GM21390 (cell line): ENCODE results near the gene NFRKB.
"Not testable (repeated sequence)": the region's sequence is repeated elsewhere in the genome, so short reads cannot be mapped to it uniquely, and the experiment has no call there.

Source experiments
- ATAC-seq: cut with Tn5 transposase; IDR thresholded peaks from one replicate; pipeline ENCODE4 v1.9.1; 2021; ENCODE audit not compliant: unreplicated experiment

Gene NFRKB

DNA sequence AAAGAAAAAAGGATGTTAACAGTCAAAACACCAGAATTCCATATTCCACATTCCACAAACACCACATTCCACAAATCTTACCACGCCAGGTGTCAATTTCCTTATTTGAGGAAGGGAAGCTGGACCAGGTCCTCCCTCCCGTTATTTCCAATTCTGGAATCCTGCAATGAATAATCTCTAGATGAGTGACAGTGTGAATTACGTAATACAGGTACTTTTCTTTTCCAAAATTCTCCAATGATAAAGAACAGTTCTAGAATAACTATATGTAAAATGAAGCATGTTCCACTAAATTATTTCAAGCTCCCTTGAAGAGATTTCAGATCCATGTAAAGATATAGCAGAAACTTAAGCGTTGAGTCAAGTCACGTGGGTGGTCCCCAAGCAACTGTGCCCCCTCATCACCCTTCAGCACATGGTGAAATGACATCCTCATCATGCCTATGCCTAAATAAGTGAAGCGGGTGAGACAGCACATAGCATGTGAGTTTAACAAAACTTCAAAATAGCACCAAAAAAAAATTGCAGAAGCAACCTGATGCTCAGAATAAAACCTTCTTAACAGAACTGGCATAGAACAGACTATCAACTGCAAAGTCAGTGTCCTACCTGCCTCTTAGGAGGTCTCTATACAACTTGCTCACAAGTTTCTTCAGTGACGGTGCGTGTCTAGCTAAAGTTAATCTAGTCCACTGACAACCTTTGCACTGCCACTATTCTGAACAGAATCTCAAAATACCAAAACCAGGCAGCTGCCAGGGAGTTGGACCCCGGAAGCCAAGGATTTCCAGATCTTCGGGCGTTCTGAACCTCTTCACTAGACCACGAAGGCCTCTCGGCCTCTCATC lies 876 bp downstream of the NFRKB start:
- ATAC-seq: peak; percentile 18

DNA sequence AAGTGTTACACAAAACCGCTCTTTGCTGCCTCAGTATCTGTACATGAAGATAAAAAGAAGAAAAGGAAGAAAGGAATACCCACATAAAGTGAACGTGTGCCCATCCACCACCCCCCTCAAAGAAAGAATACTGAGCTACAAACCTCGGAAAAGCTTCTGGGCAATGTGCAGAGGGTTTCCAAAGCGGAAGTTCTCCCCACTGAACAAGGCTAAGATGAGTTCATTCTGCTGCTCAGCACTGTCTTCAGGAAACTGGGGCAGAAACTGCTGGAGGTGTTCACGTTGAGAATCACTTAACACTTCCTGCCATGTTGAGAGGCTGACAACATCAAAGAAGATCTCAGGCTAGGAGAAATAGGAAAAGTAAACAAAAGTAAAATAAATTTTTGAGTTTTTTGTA lies 6.9 kb downstream of the NFRKB start:
- no peak for ATAC-seq

- no peak for ATAC-seq
Measured at GRCh38 chr11:129885381-129885780, 10.0 kb downstream of the NFRKB start.

- ATAC-seq: no peak
Measured at GRCh38 chr11:129884581-129884980, 10.8 kb downstream of the NFRKB start.

DNA sequence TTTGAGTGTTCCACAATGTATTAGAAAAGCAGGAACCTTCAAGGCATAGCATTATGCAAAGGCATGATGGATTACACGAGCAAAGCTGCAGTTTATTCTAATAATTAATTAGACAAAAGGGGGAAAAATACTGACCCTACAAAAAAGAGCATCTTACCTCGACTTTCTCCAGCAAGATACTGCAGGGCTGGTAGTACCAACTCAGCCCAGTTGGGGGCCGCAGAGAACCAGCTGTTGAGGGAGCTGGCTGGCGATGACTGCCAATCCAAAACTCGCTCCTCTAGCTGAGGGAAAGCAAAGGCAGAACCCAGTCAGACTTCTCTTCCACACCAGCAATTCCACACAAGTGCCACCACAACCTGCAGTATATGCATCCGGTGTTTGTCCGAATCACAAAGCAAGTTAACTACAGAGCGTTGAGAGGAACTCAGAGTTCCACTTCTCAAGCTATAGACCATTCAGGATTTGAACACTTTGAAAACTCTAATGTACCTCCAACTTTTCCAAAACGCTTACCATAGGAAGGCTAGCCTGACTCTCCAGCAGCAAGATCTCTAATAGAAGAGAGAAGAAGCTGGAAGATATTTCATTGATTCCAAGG lies 13.7 kb downstream of the NFRKB start:
- no peak for ATAC-seq

GRCh38 chr11:129880311-129880710 lies 15.1 kb downstream of the NFRKB start:
- no peak for ATAC-seq

DNA sequence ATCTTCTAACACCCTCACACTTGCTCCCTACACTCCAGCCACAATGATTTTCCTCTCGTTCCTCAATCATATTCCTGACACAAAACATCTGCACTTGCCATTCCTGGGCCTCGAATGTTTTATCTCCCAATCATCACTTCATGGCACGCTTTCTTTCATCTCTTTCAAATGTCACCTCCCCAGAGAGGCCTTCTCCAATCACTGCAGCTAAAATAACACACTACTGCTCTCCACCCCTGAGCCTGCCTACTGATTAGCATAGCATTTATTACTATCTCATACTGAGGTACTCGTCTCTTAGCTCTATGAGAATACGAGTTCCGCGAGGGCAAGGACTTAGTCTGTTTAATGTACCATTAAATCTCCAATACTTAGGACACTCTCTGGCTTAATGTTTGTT lies 23.5 kb downstream of the NFRKB start:
- no peak for ATAC-seq

GRCh38 chr11:129868626-129869025 lies 26.8 kb downstream of the NFRKB start:
- ATAC-seq: not testable (repeated sequence)

- no peak for ATAC-seq
Measured at GRCh38 chr11:129866311-129866710, 29.1 kb downstream of the NFRKB start.

DNA sequence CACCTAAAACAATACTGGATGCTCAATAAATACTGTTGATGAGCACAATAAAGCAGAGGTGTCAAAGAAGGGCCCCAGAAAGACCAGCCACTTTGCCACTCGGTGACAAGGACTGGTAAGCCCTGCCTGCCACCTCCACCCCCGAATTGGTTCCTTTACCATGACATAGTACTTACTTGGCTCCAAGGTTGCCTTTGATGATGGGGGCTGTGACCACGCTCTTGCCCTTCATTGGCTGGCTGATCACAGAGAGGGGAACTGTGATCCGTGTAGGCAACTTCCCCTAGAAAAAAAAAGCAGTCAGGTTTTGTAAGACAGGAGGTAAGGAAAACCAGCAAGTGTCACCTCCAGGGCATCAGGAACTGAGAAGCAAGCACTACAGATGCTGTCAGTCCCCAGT lies 29.7 kb downstream of the NFRKB start:
- ATAC-seq: no peak

DNA sequence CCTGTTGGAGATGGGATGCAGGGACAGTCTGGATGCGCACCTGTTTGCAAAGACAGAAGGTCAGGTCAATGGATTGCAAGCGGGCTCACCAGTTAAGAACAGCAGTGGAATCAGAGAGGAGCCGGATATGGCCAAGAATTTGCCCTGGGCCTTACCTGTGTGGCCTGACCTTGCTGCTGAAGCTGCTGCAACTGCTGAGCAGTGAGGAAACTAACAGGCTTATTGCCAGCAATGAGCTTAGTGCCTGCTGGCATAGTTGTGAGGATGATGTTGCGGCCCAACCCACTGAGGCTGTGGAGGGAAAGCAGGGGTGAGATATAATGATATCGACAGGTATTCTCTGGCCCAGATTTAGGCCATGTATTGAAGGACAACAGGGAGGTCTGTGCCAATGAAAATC lies 30.6 kb downstream of the NFRKB start:
- ATAC-seq: no peak

DNA sequence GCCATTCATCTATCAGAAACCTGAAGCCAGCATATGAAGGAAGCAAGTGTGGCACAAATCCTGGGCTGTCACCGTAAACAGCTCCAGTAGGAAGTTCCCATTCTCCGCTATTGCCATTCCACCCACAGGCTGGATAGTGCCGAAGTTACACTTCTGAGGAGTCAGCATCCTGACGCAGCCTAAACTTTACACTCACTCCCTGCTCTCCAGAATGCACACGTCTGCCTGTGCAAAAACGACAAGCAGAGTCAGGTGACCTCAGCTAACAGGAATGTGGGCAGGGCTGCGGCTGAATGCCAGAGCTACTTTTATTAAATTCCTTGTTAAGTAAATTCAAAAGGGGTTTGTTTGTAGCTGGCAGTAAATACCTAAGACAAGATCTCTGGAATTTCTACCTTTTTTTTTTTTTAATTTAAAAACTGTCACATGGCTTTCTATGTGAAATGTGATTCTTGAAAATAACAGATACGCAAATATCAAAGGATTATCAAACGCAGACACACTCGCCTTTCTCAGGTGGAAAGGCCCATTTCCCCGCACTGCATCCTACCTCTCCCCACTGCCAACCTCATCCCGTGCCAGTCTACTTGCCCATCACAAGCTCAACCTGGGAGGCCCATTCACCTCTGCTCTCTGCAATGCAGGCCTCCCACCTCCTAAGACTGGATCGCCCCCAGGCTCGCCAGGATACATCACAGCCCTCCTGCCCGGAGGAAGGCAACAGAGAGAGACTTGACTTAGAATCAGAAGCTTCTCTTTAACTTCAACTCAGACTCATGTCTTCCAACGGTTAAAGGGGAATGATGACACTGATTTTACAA lies 33.5 kb downstream of the NFRKB start:
- ATAC-seq: no peak

- no peak for ATAC-seq
Measured at GRCh38 chr11:129856036-129856435, 39.3 kb downstream of the NFRKB start.

- ATAC-seq: no peak
Measured at GRCh38 chr11:129855086-129855485, 40.3 kb downstream of the NFRKB start.

GRCh38 chr11:129854232-129854805 lies 41.1 kb downstream of the NFRKB start:
- no peak for ATAC-seq

DNA sequence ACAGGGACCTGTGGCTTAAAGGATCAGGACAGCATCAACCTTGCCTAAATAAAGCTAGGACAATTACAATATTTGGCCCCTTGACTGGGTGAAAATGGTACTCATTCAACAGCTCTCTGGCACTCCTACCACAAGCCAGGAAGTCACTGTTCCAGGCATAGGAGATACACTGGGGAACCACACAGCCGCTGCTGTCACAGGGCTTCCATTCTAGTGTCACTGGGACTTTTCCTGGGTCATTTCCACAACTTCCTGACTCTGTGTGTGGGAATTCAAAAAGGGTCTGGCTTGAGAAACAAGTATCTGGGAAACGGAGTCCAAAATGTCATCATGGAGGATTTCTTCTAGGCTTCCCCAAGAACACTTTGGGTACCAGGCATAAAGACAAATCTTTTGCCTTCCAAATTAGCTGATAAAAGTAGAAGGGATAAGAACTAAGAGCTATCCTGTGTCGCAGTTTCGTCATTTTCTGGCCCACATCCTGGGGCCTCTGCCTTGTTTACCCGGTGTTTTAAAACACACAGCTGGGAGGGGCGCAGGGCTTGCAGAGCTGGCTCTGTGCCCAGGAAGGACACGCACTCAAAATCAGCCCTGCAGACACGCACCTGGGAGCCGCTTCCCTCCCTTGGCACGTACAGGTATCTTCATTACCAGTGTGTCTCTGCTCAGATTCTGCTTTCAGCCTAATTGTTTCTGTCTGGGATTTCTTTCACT lies 41.7 kb downstream of the NFRKB start:
- no peak for ATAC-seq

DNA sequence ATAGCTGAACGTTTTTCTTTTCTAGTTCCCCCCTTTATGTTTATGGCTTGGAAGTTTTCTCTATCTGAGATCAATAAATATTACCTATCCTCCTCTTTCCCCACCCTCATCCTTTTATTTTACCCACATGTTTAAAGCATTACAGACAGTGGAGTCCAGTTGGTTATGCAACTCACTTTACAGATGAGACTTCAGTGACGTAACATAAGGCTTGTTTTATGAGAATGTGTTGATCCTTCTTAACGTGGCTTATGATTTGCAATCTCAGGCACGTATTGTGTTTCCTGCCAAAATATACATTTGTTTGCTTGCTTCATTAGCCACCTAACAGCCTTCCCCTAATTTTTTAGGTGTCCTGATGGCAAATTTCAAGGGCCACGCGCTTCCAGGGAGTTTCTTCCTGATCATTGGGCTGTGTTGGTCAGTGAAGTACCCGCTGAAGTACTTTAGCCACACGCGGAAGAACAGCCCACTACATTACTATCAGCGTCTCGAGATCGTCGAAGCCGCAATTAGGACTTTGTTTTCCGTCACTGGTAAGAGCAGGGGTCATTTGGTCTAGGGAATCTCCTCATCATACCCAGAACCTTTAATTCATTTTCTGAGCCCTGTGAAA lies 43.1 kb downstream of the NFRKB start:
- no peak for ATAC-seq

DNA sequence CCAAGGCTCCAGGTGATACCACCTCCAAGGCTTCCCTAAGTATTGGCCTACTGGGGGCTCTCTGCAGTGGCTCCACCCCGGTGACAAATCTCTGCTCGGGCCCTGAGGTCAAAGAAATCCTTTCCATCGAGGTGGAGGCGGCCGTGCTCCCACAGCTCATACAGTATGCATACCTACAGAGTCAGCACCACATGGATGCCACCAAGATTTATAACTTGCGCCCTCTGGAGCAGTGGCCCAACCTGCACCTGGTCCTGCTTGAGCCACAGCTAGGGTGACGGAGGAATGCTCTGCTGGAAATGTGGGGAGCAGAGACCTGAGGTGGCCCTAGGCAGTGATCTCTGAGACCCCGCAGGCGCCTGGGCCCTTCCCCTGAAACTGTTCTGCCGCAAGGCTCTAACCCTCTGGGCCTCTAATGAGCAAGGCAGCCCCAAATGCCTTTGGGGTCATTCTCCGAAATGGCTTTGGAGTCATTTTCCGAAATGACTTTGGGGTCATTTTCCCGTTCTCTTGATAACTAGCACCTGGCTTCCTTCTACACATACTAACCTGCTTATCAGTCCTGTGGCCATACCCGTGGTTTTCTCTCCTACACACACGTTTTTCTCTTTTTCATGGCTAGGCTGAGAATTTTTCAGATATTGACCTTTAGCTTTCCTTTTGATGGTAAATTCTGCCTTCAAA lies 45.8 kb downstream of the NFRKB start:
- no peak for ATAC-seq

GRCh38 chr11:129847361-129847760 lies 48.0 kb downstream of the NFRKB start:
- ATAC-seq: not testable (repeated sequence)
